SH-SY5Y (cell line): ENCODE results near the gene DSG3.

Source experiments
- GATA2 ChIP-seq: IDR thresholded peaks from 2 replicates; pipeline ENCODE4 v1.6.1; 2011; ENCODE audit warnings: mild to moderate bottlenecking, low read depth, low read length
- GATA3 ChIP-seq: IDR thresholded peaks from 2 replicates; pipeline ENCODE4 v1.6.1; 2011; ENCODE audit warnings: low read depth, mild to moderate bottlenecking, low read length, moderate library complexity

DNA sequence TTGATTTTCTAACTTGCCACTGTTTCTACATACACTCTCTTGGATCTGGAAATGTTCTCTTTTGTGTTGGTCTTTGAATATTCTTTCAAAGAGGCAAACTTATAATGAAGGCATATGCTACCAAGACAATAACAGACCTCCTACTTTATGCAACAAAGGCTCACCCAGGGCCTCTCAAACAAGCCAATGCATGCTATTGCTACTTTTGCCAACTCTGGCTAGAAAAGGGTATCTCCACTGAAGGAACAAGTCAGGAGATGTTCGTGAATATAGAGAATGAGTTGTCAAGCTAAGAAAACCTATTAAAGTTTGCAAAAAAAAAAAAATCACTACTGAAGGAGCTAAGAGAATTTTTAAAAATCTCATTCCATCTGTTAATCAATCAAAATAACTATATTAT lies 34.5 kb downstream of the DSG3 start:
- TF ChIP-seq GATA3 = no peak
- no peak for TF ChIP-seq GATA2
